HepG2 (cell line): ENCODE results near the gene PLRG1. TPM values are rescaled to one million over a fixed set of nuclear protein-coding genes. Genes with fewer than 3 reads are reported as not detected.

Experiments
- ATAC-seq: fragments of 200-7000 bp; cut with Tn5 transposase; 3 replicates; pipeline ENCODE4 v1.9.1; 2020; ENCODE audit warnings: mild to moderate bottlenecking, moderate library complexity
- BruUV-seq: library from RNA; stranded (reverse); fragments of 400-500 nt; replicated peaks from 2 replicates; lab custom pipeline; 2021; lab: Mats Ljungman, UMichigan
- CTCF ChIA-PET: fragments of 300-600 bp; formaldehyde crosslinking; extraction: SDS; loops from one replicate; lab custom pipeline; 2021; ENCODE audit warnings: low total read pairs, inconsistent platforms, low intra/inter-chr PET ratio; lab: Yijun Ruan, JAX
- POLR2A ChIA-PET: fragments of 350-600 bp; sonication (Branson Sonifier 250); formaldehyde crosslinking; loops from one replicate; lab custom pipeline; 2020; ENCODE audit warnings: antibody characterized with exemption, inconsistent platforms; lab: Yijun Ruan, JAX
- DNase-seq: peaks from one replicate; pipeline ENCODE4 v3.0.0-alpha.2; 2015; ENCODE audit warnings: low spot score
- FAIRE-seq: peaks from 3 replicates; lab custom pipeline; 2011; peaks lifted over from hg19 to GRCh38; lab: Jason Lieb, UNC
- H2AFZ ChIP-seq: one replicate; pipeline ENCODE4 v1.6.1; 2011; ENCODE audit warnings: low read length, inconsistent platforms
- H3K27ac ChIP-seq: fragments of 300-600 bp; 3 replicates; pipeline ENCODE4 v1.8.0; 2011; ENCODE audit warnings: mixed run types, mild to moderate bottlenecking, mixed read lengths, low read length, inconsistent platforms; ENCODE audit not compliant: insufficient read depth; ENCODE audit errors: extremely low read length
- H3K27me3 ChIP-seq, 2 experiments: fragments of 200-600 bp in 1 of 2; 2 replicates in 1 of 2; 3 replicates in 1 of 2; pipeline versions ENCODE4 v1.6.0 to v1.8.0; 2011; ENCODE audit warnings: low read length in 2 of 2, mild to moderate bottlenecking in 2 of 2, moderate library complexity in 2 of 2, inconsistent platforms in 1 of 2; ENCODE audit not compliant: insufficient read depth in 2 of 2, control insufficient read depth in 1 of 2
- H3K36me3 ChIP-seq, 2 experiments: fragments of 200-600 bp in 1 of 2; replicated peaks in 1 of 2; 2 replicates in 1 of 2; 3 replicates in 1 of 2; pipeline versions ENCODE4 v1.5.1 to v1.8.0; 2011; ENCODE audit warnings: low read length in 2 of 2, inconsistent platforms in 1 of 2; ENCODE audit not compliant: insufficient read depth in 2 of 2, control insufficient read depth in 1 of 2
- H3K4me1 ChIP-seq: 2 replicates; pipeline ENCODE4 v1.5.1; 2012; ENCODE audit warnings: low read length, inconsistent platforms; ENCODE audit not compliant: insufficient read depth
- H3K4me2 ChIP-seq: 2 replicates; pipeline ENCODE4 v1.6.0; 2011; ENCODE audit warnings: low read depth, low read length, inconsistent platforms
- H3K4me3 ChIP-seq, 3 experiments: fragments of 200-600 bp in 1 of 3; sonication (generic), shearing (Covaris generic) in 1 of 3; replicated peaks in 1 of 3; 2 replicates each; pipeline ENCODE4 v1.5.1; 2011 to 2016; ENCODE audit warnings: low read length in 3 of 3, inconsistent platforms in 2 of 3, low read depth in 2 of 3, mild to moderate bottlenecking in 2 of 3, control low read depth in 1 of 3, mixed read lengths in 1 of 3; ENCODE audit not compliant: insufficient read depth in 1 of 3
- H3K79me2 ChIP-seq: one replicate; pipeline ENCODE4 v1.6.1; 2011; ENCODE audit warnings: low read length, inconsistent platforms; ENCODE audit not compliant: insufficient read depth
- H3K9ac ChIP-seq: 2 replicates; pipeline ENCODE4 v1.6.0; 2011; ENCODE audit warnings: mild to moderate bottlenecking, low read depth, low read length, inconsistent platforms; ENCODE audit not compliant: insufficient read depth
- H3K9me3 ChIP-seq: 2 replicates; pipeline ENCODE4 v1.5.1; 2012; ENCODE audit warnings: mild to moderate bottlenecking, low read length
- H4K20me1 ChIP-seq: 2 replicates; pipeline ENCODE4 v1.6.0; 2011; ENCODE audit warnings: inconsistent platforms, mild to moderate bottlenecking, low read length, moderate library complexity; ENCODE audit not compliant: insufficient read depth
- ARID5B ChIP-seq: IDR thresholded peaks from 2 replicates; pipeline ENCODE4 v1.4.0; 2020; ENCODE audit warnings: mild to moderate bottlenecking, missing genetic modification reagents
- FOSL2 ChIP-seq: sonication (generic); formaldehyde crosslinking; IDR thresholded peaks from 2 replicates; pipeline ENCODE4 v1.4.0; 2020; ENCODE audit warnings: missing genetic modification reagents
- FOXC1 ChIP-seq: sonication (generic); formaldehyde crosslinking; IDR thresholded peaks from 2 replicates; pipeline ENCODE4 v1.8.0; 2022; ENCODE audit warnings: mild to moderate bottlenecking, missing genetic modification reagents, borderline replicate concordance
- PRDM10 ChIP-seq: sonication (generic); formaldehyde crosslinking; IDR thresholded peaks from 2 replicates; pipeline ENCODE4 v1.4.0; 2020; ENCODE audit warnings: low read depth, missing genetic modification reagents
- RAD21 ChIP-seq: fragments of 450-650 bp; formaldehyde crosslinking; IDR thresholded peaks from 2 replicates; pipeline ENCODE4 v1.5.0; 2020; ENCODE audit warnings: mild to moderate bottlenecking
- RXRB ChIP-seq: IDR thresholded peaks from 2 replicates; pipeline ENCODE4 v1.6.1; 2016; ENCODE audit warnings: borderline replicate concordance, missing genetic modification reagents, missing compliant biosample characterization
- TAF1 ChIP-seq: sonication (generic); formaldehyde crosslinking; IDR thresholded peaks from 2 replicates; pipeline ENCODE4 v1.4.0; 2020; ENCODE audit warnings: missing genetic modification reagents
- ZNF136 ChIP-seq: sonication (generic); formaldehyde crosslinking; IDR thresholded peaks from 2 replicates; pipeline ENCODE4 v1.8.1; 2022; ENCODE audit warnings: low read depth, mild to moderate bottlenecking, moderate library complexity, missing genetic modification reagents
- WGBS: methylation state at CpG from one replicate; pipeline ENCODE4 v1.1.6; 2017; ENCODE audit warnings: low lambda C conversion rate; 5-methylcytosine and 5-hydroxymethylcytosine counted together
- in situ Hi-C: cut with HindIII; loops from 2 replicates; pipeline ENCODE4 v1.10.0; 2017; ENCODE audit warnings: low pct_unique_long_range_greater_than_20kb; ENCODE audit not compliant: extremely low pct_ligation_motif_present
- intact Hi-C: fragments of 100-400 bp; cut with micrococcal nuclease; formaldehyde crosslinking; loops from one replicate; pipeline ENCODE4 v1.10.0; 2022; ENCODE audit not compliant: unreplicated experiment
- polyA plus RNA-seq, 8 experiments: library from polyadenylated mRNA; depleted of rRNA in 3 of 8; stranded (reverse) in 7 of 8; unstranded in 1 of 8; fragments of >200 nt; fragmentation: Illumina TruSeq in 4 of 8; extraction: Trizol in 4 of 8; gene quantifications; 2 replicates each; pipeline versions ENCODE4 v1.2.1 to v1.2.3, GENCODE V29; 2011 to 2016; ENCODE audit warnings: low read depth in 4 of 8, missing spikeins in 1 of 8, mixed read lengths in 1 of 8; ENCODE audit not compliant: insufficient read depth in 1 of 8
- total RNA-seq, 5 experiments: library from RNA; depleted of rRNA; stranded (reverse); fragments of >200 nt; fragmentation: Illumina TruSeq; extraction: Trizol; gene quantifications; 2 replicates each; pipeline ENCODE4 v1.2.3, GENCODE V29; 2016; ENCODE audit warnings: low read depth in 1 of 5
- TF ChIP-seq, protein P1 (sequence below): sonication (generic); formaldehyde crosslinking; IDR thresholded peaks from 2 replicates; pipeline ENCODE4 v1.5.0; 2020; ENCODE audit warnings: mild to moderate bottlenecking, missing genetic modification reagents, moderate library complexity
- TF ChIP-seq, protein P2 (sequence below): IDR thresholded peaks from 2 replicates; pipeline ENCODE4 v1.6.1; 2012; ENCODE audit warnings: low read depth, low read length, improper control_type of control experiment

Gene PLRG1
- total and polyA plus RNA-seq, 2 of the 13 experiments (the other 11 are each of a cell fraction or from before 2014, with no cell fraction given) = 77.3 to 110 TPM

GRCh38 chr4:154551872-154552686 lies 1.9 kb upstream of the PLRG1 start:
- Histone ChIP-seq H3K36me3 (peaks cover under 1 to 8% of the 10 kb centered on the region in 2 experiments; a peak in 2 of 5 replicates), H3K9me3 (no peaks in the 10 kb centered on the region), H3K27me3 (no peaks in the 10 kb centered on the region; a peak in 1 of 5 replicates), H3K9ac (no peak overlapping the region), H3K4me1 (peaks cover 21% of the 10 kb centered on the region), H3K4me2 (no peak overlapping the region; the same call in 1 of the 2 replicates), H3K4me3 (no peak overlapping the region), H3K27ac (no peak overlapping the region), H2AFZ (no peak overlapping the region), H4K20me1 (no peaks in the 10 kb centered on the region), H3K79me2 (peaks cover 25% of the 10 kb centered on the region)
- ChIA-PET CTCF (interaction anchor here (1.1 to 6.5 kb wide), 2 partner anchors 69 to 73 kb away, joined by 3 to 154 read pairs; no protein-coding TSS in a partner anchor), POLR2A (interaction anchor here (0.9 kb wide), 1 partner anchor 10 kb away, joined by 3 read pairs; the partner anchor contains the start of gene FGB)
- DNase-seq (peak; percentile 74), ATAC-seq (peak; percentile 61), FAIRE-seq (peak; percentile 61)
- 14% methylated on average over 6 of the region's 6 CpGs for WGBS
- in situ Hi-C loops (loop anchor here (5.0 kb wide), 1 partner anchor 225 kb away; no protein-coding TSS in a partner anchor), intact Hi-C loops (loop anchor here (1.0 to 10.0 kb wide), 3 partner anchors 70 to 803 kb away; no protein-coding TSS in a partner anchor)
- BruUV-seq = no TSS peak
- peak; percentile 50; the same call in 1 of the 2 replicates for TF ChIP-seq FOSL2 (CRISPR knock-in tag)
- TF ChIP-seq, protein P1, sequence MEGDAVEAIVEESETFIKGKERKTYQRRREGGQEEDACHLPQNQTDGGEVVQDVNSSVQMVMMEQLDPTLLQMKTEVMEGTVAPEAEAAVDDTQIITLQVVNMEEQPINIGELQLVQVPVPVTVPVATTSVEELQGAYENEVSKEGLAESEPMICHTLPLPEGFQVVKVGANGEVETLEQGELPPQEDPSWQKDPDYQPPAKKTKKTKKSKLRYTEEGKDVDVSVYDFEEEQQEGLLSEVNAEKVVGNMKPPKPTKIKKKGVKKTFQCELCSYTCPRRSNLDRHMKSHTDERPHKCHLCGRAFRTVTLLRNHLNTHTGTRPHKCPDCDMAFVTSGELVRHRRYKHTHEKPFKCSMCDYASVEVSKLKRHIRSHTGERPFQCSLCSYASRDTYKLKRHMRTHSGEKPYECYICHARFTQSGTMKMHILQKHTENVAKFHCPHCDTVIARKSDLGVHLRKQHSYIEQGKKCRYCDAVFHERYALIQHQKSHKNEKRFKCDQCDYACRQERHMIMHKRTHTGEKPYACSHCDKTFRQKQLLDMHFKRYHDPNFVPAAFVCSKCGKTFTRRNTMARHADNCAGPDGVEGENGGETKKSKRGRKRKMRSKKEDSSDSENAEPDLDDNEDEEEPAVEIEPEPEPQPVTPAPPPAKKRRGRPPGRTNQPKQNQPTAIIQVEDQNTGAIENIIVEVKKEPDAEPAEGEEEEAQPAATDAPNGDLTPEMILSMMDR (CRISPR knock-in tag) = peak; percentile 84
- no peak for TF ChIP-seq TAF1 (CRISPR knock-in tag)
- TF ChIP-seq, protein P2, sequence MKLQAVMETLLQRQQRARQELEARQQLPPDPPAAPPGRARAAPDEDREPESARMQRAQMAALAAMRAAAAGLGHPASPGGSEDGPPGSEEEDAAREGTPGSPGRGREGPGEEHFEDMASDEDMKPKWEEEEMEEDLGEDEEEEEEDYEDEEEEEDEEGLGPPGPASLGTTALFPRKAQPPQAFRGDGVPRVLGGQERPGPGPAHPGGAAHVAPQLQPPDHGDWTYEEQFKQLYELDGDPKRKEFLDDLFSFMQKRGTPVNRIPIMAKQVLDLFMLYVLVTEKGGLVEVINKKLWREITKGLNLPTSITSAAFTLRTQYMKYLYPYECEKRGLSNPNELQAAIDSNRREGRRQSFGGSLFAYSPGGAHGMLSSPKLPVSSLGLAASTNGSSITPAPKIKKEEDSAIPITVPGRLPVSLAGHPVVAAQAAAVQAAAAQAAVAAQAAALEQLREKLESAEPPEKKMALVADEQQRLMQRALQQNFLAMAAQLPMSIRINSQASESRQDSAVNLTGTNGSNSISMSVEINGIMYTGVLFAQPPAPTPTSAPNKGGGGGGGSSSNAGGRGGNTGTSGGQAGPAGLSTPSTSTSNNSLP = peak; percentile 53; the same call in 1 of the 2 replicates
- no peak for TF ChIP-seq ZNF136 (CRISPR knock-in tag)
- no peak for TF ChIP-seq PRDM10 (CRISPR knock-in tag)
- 0 out of 2 replicates have a peak, but pooled peaks have one; percentile 10 for TF ChIP-seq RXRB (CRISPR knock-in tag)
- TF ChIP-seq RAD21 (CRISPR knock-in tag) = peak; percentile 76; the same call in 1 of the 2 replicates
- no peak for TF ChIP-seq FOXC1 (CRISPR knock-in tag)
- 0 out of 2 replicates have a peak, but pooled peaks have one; percentile 25 for TF ChIP-seq ARID5B
